ENCODE data around the gene CLCN7.

CLCN7 gene

GRCh38 chr16:1398351-1398750 is 76.5 kb downstream of the CLCN7 start:
- no peak for DNase-seq

DNA sequence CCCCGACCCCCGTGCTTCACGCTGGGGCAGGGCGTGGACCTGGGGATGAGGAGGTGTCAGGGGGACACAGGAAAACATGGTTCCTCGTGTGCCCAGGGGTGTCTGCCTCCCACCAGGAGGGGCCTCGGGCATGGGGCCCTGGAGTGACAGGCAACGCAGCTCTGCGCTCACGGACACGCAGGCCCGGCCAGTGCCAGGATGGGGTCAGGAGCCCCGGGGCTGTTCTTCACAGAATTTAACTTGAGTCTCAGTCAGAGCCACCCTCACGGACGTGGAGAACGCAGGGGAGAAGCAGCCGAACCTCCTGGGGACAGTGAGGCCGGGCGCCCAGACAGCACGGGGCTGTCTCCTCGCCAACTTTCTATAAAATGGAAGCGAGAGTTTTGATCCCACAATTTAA is 77.0 kb downstream of the CLCN7 start:
- DNase-seq, result no peak

GRCh38 chr16:1395444-1396031 is 79.3 kb downstream of the CLCN7 start:
- no peak for DNase-seq
